ENCODE measurements around the gene RTN4R.
"Not testable (repeated sequence)": the region's sequence is repeated elsewhere in the genome, so short reads cannot be mapped to it uniquely, and the experiment has no call there.

- not testable (repeated sequence) for TF ChIP-seq CTCF (IDR thresholded peaks at IDR 0.05); POLR2AphosphoS5 (IDR thresholded peaks at IDR 0.05; ENCODE audit: insufficient read depth in 1 of 2, low read depth in 1 of 2)
These were observed 10.0 kb upstream of the RTN4R start for GRCh38 chr22:20277936-20278635.
